ENCODE results near the gene KRTAP12-4. TPM values are rescaled to one million over a fixed set of nuclear protein-coding genes. Genes with fewer than 3 reads are reported as not detected.

Gene KRTAP12-4
- polyA plus RNA-seq, 1 donor from 2014 or later = not detected

DNA sequence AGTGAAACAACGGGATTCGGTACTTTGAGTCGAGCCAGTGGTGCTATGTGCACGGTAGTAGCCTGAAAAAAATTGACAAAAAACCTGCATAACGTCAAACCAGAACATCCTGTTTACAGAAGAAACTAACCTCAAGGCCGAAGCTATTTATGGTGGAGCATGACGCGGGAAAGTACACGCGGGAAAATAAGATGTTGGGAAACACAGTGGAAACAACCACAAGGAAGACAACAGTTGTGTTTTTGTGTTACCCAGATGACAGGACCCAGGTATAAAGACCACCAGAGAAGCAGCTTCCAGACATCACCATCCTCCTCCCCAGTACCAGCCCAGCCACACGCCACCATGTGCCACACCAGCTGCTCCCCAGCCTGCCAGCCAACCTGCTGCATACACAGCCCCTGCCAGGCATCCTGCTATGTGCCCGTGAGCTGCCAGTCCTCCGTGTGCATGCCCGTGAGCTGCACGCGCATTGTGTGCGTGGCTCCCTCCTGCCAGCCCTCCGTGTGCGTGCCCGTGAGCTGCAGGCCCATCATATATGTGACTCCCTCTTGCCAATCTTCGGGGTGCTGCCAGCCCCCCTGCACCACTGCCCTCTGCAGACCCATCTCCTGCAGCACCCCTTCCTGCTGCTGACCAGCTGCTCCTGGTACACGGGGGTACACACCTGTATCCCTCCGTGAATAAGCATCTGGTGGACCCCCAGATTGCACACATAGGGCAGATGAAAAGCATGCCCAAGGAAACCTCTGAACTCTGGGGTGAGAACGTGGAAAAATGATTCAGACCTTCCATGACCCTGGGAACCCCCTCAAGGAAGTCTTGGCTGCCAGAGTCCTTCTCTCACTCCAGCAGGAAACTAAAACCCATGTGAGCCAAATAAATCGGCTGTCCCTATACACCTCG is 3.4 kb upstream of the KRTAP12-4 start, which contains the start of gene KRTAP12-3:
Gene KRTAP12-3, plus strand, starts transcription at position 298 of the 906 bp plus-strand sequence. Its CDS starts 48 bp downstream, at position 346.
- no peak within 1 kb of the TSS for H3K27ac ChIP-seq (ENCODE audit: low read length)
- no peak within 1 kb of the TSS for H3K4me3 ChIP-seq (ENCODE audit: low read length)
- no peaks in the 10 kb centered on the region for H4K20me1 ChIP-seq (ENCODE audit: insufficient read depth)
- H3K36me3 ChIP-seq (ENCODE audit: insufficient read depth, low read length) = no peaks in the 10 kb centered on the region
- no peak for TF ChIP-seq MXI1 (conservative IDR thresholded peaks at IDR 0.05; ENCODE audit: poor library complexity, severe bottlenecking)
- no peak for TF ChIP-seq TAF1 (IDR thresholded peaks at IDR 0.05; ENCODE audit: low read depth)
- TF ChIP-seq EZH2 (IDR thresholded peaks at IDR 0.05; ENCODE audit: borderline replicate concordance, insufficient read depth, low read length, poor library complexity, severe bottlenecking) = no peak
- TF ChIP-seq POLR2AphosphoS5 (IDR thresholded peaks at IDR 0.05) = no peak
- no peak for TF ChIP-seq EP300 (conservative IDR thresholded peaks at IDR 0.05; ENCODE audit: poor library complexity, severe bottlenecking)
- TF ChIP-seq, protein P1, sequence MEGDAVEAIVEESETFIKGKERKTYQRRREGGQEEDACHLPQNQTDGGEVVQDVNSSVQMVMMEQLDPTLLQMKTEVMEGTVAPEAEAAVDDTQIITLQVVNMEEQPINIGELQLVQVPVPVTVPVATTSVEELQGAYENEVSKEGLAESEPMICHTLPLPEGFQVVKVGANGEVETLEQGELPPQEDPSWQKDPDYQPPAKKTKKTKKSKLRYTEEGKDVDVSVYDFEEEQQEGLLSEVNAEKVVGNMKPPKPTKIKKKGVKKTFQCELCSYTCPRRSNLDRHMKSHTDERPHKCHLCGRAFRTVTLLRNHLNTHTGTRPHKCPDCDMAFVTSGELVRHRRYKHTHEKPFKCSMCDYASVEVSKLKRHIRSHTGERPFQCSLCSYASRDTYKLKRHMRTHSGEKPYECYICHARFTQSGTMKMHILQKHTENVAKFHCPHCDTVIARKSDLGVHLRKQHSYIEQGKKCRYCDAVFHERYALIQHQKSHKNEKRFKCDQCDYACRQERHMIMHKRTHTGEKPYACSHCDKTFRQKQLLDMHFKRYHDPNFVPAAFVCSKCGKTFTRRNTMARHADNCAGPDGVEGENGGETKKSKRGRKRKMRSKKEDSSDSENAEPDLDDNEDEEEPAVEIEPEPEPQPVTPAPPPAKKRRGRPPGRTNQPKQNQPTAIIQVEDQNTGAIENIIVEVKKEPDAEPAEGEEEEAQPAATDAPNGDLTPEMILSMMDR (IDR thresholded peaks at IDR 0.05; ENCODE audit: poor library complexity, severe bottlenecking) = no peak
- TF ChIP-seq SMC3 (conservative IDR thresholded peaks at IDR 0.05; ENCODE audit: poor library complexity) = no peak
- TF ChIP-seq RAD21 (conservative IDR thresholded peaks at IDR 0.05) = no peak
- H3K4me2 ChIP-seq (ENCODE audit: low read length) = no peak within 1 kb of the TSS
- no peaks in the 10 kb centered on the region for H3K79me2 ChIP-seq (replicated peaks; ENCODE audit: insufficient read depth, low read length)
- H3K27me3 ChIP-seq (ENCODE audit: insufficient read depth, low read depth, low read length) = no peaks in the 10 kb centered on the region
- no peak within 1 kb of the TSS for H2AFZ ChIP-seq (ENCODE audit: low read depth, low read length)
- H3K9me2 ChIP-seq (ENCODE audit: insufficient read depth, low read length) = no peaks in the 10 kb centered on the region
- no peaks in the 10 kb centered on the region for H3F3A ChIP-seq (ENCODE audit: insufficient read depth, low read length, poor library complexity, severe bottlenecking)
- H3K9me3 ChIP-seq (ENCODE audit: low read length) = no peaks in the 10 kb centered on the region
- no peak within 1 kb of the TSS for H3K9ac ChIP-seq (ENCODE audit: low read length)

DNA sequence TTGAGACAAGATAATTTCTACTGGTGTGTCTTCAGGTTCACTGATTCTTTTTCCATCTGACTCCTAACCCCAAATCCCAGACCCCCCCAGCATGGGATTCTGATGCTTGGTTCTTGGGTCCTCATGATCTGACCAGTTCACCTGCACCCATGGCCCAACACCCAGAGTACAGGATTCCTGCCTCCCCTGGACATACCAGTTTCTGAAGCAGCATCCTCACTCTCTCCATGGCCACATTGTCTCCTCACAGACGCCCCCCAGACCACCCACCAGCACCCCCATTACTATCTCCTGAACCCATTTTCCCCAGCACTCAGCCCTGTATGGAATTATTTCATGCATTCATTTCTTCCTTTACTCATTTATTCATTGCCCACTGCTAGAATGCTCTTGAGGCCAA is 2.4 kb upstream of the KRTAP12-4 start:
- H3K79me2 ChIP-seq (replicated peaks; ENCODE audit: insufficient read depth, low read length) = no peaks in the 10 kb centered on the region
- no peak overlapping the region for H3K4me2 ChIP-seq (ENCODE audit: low read length)
- H3F3A ChIP-seq (ENCODE audit: insufficient read depth, low read length, poor library complexity, severe bottlenecking) = no peaks in the 10 kb centered on the region
- no peaks in the 10 kb centered on the region for H3K27me3 ChIP-seq (ENCODE audit: insufficient read depth, low read depth, low read length)
- TF ChIP-seq POLR2AphosphoS5 (IDR thresholded peaks at IDR 0.05) (no peak), RAD21 (conservative IDR thresholded peaks at IDR 0.05) (no peak), REST (IDR thresholded peaks at IDR 0.05; ENCODE audit: borderline replicate concordance) (no peak)
- TF ChIP-seq, protein P1 (IDR thresholded peaks at IDR 0.05; ENCODE audit: poor library complexity, severe bottlenecking) = no peak
- no peaks in the 10 kb centered on the region for H3K36me3 ChIP-seq (ENCODE audit: insufficient read depth, low read length)
- no peak overlapping the region for H3K9ac ChIP-seq (ENCODE audit: low read length)
- no peak overlapping the region for H3K4me3 ChIP-seq (ENCODE audit: low read length)
- H4K20me1 ChIP-seq (ENCODE audit: insufficient read depth) = no peaks in the 10 kb centered on the region
- no peak overlapping the region for H2AFZ ChIP-seq (ENCODE audit: low read depth, low read length)
- H3K9me2 ChIP-seq (ENCODE audit: insufficient read depth, low read length) = no peaks in the 10 kb centered on the region
- H3K27ac ChIP-seq (ENCODE audit: low read length) = no peak overlapping the region
- no peaks in the 10 kb centered on the region for H3K9me3 ChIP-seq (ENCODE audit: low read length)

Data from neural cell (in vitro differentiated cells).